GM19193 (cell line): ENCODE data around the gene KANSL2.

Experiments used
- POLR2A ChIP-seq: IDR thresholded peaks from 4 replicates; pipeline ENCODE4 v1.6.1; 2011; ENCODE audit not compliant: insufficient read depth, insufficient read length; ENCODE audit errors: extremely low read depth

KANSL2 gene

GRCh38 chr12:48687592-48687991 lies 5.6 kb upstream of the KANSL2 start:
- TF ChIP-seq POLR2A, result no peak

GRCh38 chr12:48686615-48687334 lies 4.7 kb upstream of the KANSL2 start:
- TF ChIP-seq POLR2A, result no peak

- no peak for TF ChIP-seq POLR2A
Observed at GRCh38 chr12:48686037-48686595, 4.1 kb upstream of the KANSL2 start.

GRCh38 chr12:48683534-48683933 lies 1.5 kb upstream of the KANSL2 start:
- TF ChIP-seq POLR2A, result no peak

GRCh38 chr12:48682927-48683326 lies 889 bp upstream of the KANSL2 start:
- TF ChIP-seq POLR2A, result no peak

GRCh38 chr12:48681399-48681709 lies 684 bp downstream of the KANSL2 start:
- TF ChIP-seq POLR2A, result no peak

- no peak for TF ChIP-seq POLR2A
Observed at GRCh38 chr12:48680861-48681260, 1.2 kb downstream of the KANSL2 start.

GRCh38 chr12:48678551-48679185 lies 3.4 kb downstream of the KANSL2 start:
- TF ChIP-seq POLR2A, result no peak

- no peak for TF ChIP-seq POLR2A
Observed at GRCh38 chr12:48671231-48671856, 10.7 kb downstream of the KANSL2 start.

- TF ChIP-seq POLR2A, result no peak
Observed at GRCh38 chr12:48668996-48669395, 13.0 kb downstream of the KANSL2 start.

- no peak for TF ChIP-seq POLR2A
Observed at GRCh38 chr12:48659863-48660262, 22.2 kb downstream of the KANSL2 start.

- TF ChIP-seq POLR2A, result no peak
Observed at GRCh38 chr12:48651681-48652080, 30.4 kb downstream of the KANSL2 start.

GRCh38 chr12:48643011-48643410 lies 39.0 kb downstream of the KANSL2 start:
- no peak for TF ChIP-seq POLR2A

GRCh38 chr12:48640854-48641253 lies 41.2 kb downstream of the KANSL2 start:
- TF ChIP-seq POLR2A, result no peak

GRCh38 chr12:48640428-48640827 lies 41.6 kb downstream of the KANSL2 start:
- TF ChIP-seq POLR2A, result no peak

GRCh38 chr12:48631071-48631470 lies 51.0 kb downstream of the KANSL2 start:
- TF ChIP-seq POLR2A, result no peak
